ENCODE data around the gene GM2A.

GRCh38 chr5:151224372-151224771, 28.6 kb upstream of the GM2A start:
- TF ChIP-seq CTCF (IDR thresholded peaks at IDR 0.05) (no peak), POLR2A (IDR thresholded peaks at IDR 0.05) (no peak)

Data from right lobe of liver (tissue), 4 donors.